ENCODE data around the gene RAMP3. TPM values are rescaled to one million over a fixed set of nuclear protein-coding genes. Genes with fewer than 3 reads are reported as not detected.
"Not testable (repeated sequence)": the region's sequence is repeated elsewhere in the genome, so short reads cannot be mapped to it uniquely, and the experiment has no call there.

RAMP3 gene
- total and polyA plus RNA-seq, 2 donors (not counting 1 experiment from before 2014, with no cell fraction given), result not detected

GRCh38 chr7:45112648-45113047, 44.9 kb upstream of the RAMP3 start:
- no CpG with 5 or more reads among the region's 1 CpG for WGBS (ENCODE audit: insufficient coverage)
- ChIA-PET POLR2A (interaction anchor here (1.6 kb wide), 1 partner anchor 264 kb away, joined by 6 read pairs; the partner anchor contains the start of gene H2AZ2), CTCF (interaction anchor here (1.3 to 2.2 kb wide), 4 partner anchors 23 to 314 kb away, joined by 3 to 6 read pairs (median 5); no protein-coding TSS in a partner anchor)
- H3K27me3 Mint-ChIP-seq, result peaks cover 4% of the 10 kb centered on the region
- H3K4me1 Mint-ChIP-seq, result peaks cover 34% of the 10 kb centered on the region
- TF ChIP-seq EZH2 (IDR thresholded peaks at IDR 0.05; ENCODE audit: borderline replicate concordance, insufficient read depth, low read depth, low read length, poor library complexity, severe bottlenecking), result no peak
- TF ChIP-seq CTCF (IDR thresholded peaks at IDR 0.05), result no peak
- peaks cover 0 to 16% of the 10 kb centered on the region in 2 experiments for H3K36me3 ChIP-seq (replicated peaks in 1 of 2; ENCODE audit: control extremely low read depth in 1 of 2, control insufficient read depth in 1 of 2, extremely low read depth in 1 of 2, insufficient read depth in 2 of 2, low read length in 1 of 2)
- no peaks in the 10 kb centered on the region for H3K9me3 Mint-ChIP-seq (ENCODE audit: insufficient read depth)
- peak overlapping the region; percentile 63 for H3K27ac Mint-ChIP-seq
- H3K4me1 ChIP-seq (ENCODE audit: control insufficient read depth in 2 of 2, insufficient read depth in 2 of 2, low read length in 2 of 2), result peaks cover 22 to 30% of the 10 kb centered on the region in 2 donors
- no peak for DNase-seq
- ATAC-seq (ENCODE audit: low read depth), result no peak
- H4K20me1 ChIP-seq (ENCODE audit: control insufficient read depth, insufficient read depth, low read length, poor library complexity, severe bottlenecking), result peaks cover 17% of the 10 kb centered on the region
- no peaks in the 10 kb centered on the region for H3K9me3 ChIP-seq (ENCODE audit: control extremely low read depth in 1 of 3, control insufficient read depth in 2 of 3, insufficient read depth in 1 of 3, low read length in 2 of 3)
- H3K27ac ChIP-seq (ENCODE audit: low read length in 2 of 2), result peak overlapping the region in 1 of 2 donors; percentile 98
- intact Hi-C loops (cut with micrococcal nuclease), result loop anchor here (1.0 kb wide), 1 partner anchor 315 kb away; no protein-coding TSS in a partner anchor
- H3K4me3 ChIP-seq (ENCODE audit: control extremely low read depth in 1 of 5, extremely low read depth in 1 of 5, insufficient read depth in 1 of 5, low read depth in 2 of 5, low read length in 4 of 5), result peak overlapping the region in 1 of 5 experiments; percentile 93
- H3K79me2 ChIP-seq (ENCODE audit: control insufficient read depth, insufficient read depth, low read length), result peaks cover 43% of the 10 kb centered on the region
- H3K27me3 ChIP-seq (replicated peaks in 1 of 4; ENCODE audit: control extremely low read depth in 1 of 4, control insufficient read depth in 3 of 4, insufficient read depth in 4 of 4, low read length in 3 of 4), result peaks cover 0 to 5% (median 0%) of the 10 kb centered on the region in 4 experiments
- no peak overlapping the region for H2AFZ ChIP-seq (ENCODE audit: insufficient read depth, low read depth, low read length, poor library complexity, severe bottlenecking)
- peak overlapping the region; percentile 91 for H3K4me3 Mint-ChIP-seq
- peak overlapping the region; percentile 91 for H3K4me2 ChIP-seq (replicated peaks; ENCODE audit: low read depth, low read length, poor library complexity, severe bottlenecking)
- H3K9ac ChIP-seq (ENCODE audit: low read length), result no peak overlapping the region

GRCh38 chr7:45114257-45114656, 43.3 kb upstream of the RAMP3 start:
- H3K27me3 Mint-ChIP-seq; H3K9ac ChIP-seq (ENCODE audit: low read length); POLR2A ChIA-PET; H4K20me1 ChIP-seq (ENCODE audit: control insufficient read depth, insufficient read depth, low read length, poor library complexity, severe bottlenecking); H3K4me2 ChIP-seq (replicated peaks; ENCODE audit: low read depth, low read length, poor library complexity, severe bottlenecking); H3K4me3 ChIP-seq (ENCODE audit: control extremely low read depth in 1 of 5, extremely low read depth in 1 of 5, insufficient read depth in 1 of 5, low read depth in 2 of 5, low read length in 4 of 5); H3K27ac Mint-ChIP-seq; intact Hi-C loops (cut with micrococcal nuclease); ATAC-seq (ENCODE audit: low read depth); H3K9me3 ChIP-seq (ENCODE audit: control extremely low read depth in 1 of 3, control insufficient read depth in 2 of 3, insufficient read depth in 1 of 3, low read length in 2 of 3); H2AFZ ChIP-seq (ENCODE audit: insufficient read depth, low read depth, low read length, poor library complexity, severe bottlenecking); H3K27ac ChIP-seq (ENCODE audit: low read length in 2 of 2); H3K4me3 Mint-ChIP-seq; H3K36me3 ChIP-seq (replicated peaks in 1 of 2; ENCODE audit: control extremely low read depth in 1 of 2, control insufficient read depth in 1 of 2, extremely low read depth in 1 of 2, insufficient read depth in 2 of 2, low read length in 1 of 2); H3K9me3 Mint-ChIP-seq (ENCODE audit: insufficient read depth); H3K27me3 ChIP-seq (replicated peaks in 1 of 4; ENCODE audit: control extremely low read depth in 1 of 4, control insufficient read depth in 3 of 4, insufficient read depth in 4 of 4, low read length in 3 of 4); DNase-seq: not testable (repeated sequence)
- Histone ChIP-seq H3K4me1 (ENCODE audit: control insufficient read depth in 2 of 2, insufficient read depth in 2 of 2, low read length in 2 of 2) (peaks cover 15 to 25% of the 10 kb centered on the region in 2 donors), H3K79me2 (ENCODE audit: control insufficient read depth, insufficient read depth, low read length) (peaks cover 27% of the 10 kb centered on the region)
- CTCF ChIA-PET, result interaction anchor here (2.2 to 3.9 kb wide), 2 partner anchors 23 to 141 kb away, joined by 6 to 22 read pairs; no protein-coding TSS in a partner anchor
- peaks cover 23% of the 10 kb centered on the region for H3K4me1 Mint-ChIP-seq
- WGBS (ENCODE audit: insufficient coverage), result 83% methylated on average over 1 of the region's 1 CpG

Data from B cell (primary cell).